Testis (tissue), 3 donors: ENCODE measurements around the gene HOXA10. TPM values are rescaled to one million over a fixed set of nuclear protein-coding genes. Genes with fewer than 3 reads are reported as not detected.
A peak's percentile ranks its signal among the peaks of the same experiment; 100 is the strongest.

Experiments
- DNase-seq: peaks from one replicate; pipeline ENCODE4 v3.0.0-alpha.2; 2019
- H3K27ac ChIP-seq, 2 donors: fragments of 200-600 bp; sonication (generic); one replicate each; pipeline ENCODE4 v1.5.1; 2019
- H3K27me3 ChIP-seq: fragments of 200-600 bp; sonication (generic); one replicate; pipeline ENCODE4 v1.5.1; 2019
- H3K36me3 ChIP-seq: fragments of 200-600 bp; sonication (generic); one replicate; pipeline ENCODE4 v1.5.1; 2017; ENCODE audit warnings: low read depth; ENCODE audit errors: missing control alignments
- H3K4me1 ChIP-seq: fragments of 200-600 bp; sonication (generic); one replicate; pipeline ENCODE4 v1.5.1; 2019
- H3K4me3 ChIP-seq, 2 donors: fragments of 200-600 bp; sonication (generic); one replicate each; pipeline ENCODE4 v1.5.1; 2017 to 2019
- H3K9me3 ChIP-seq: fragments of 200-600 bp; sonication (generic); one replicate; pipeline ENCODE4 v1.5.1; 2017
- POLR2A ChIP-seq: fragments of 450-650 bp; IDR thresholded peaks from one replicate; pipeline ENCODE4 v1.6.1; 2017; ENCODE audit warnings: antibody characterized with exemption, mild to moderate bottlenecking, moderate library complexity
- WGBS, 2 donors: methylation state at CpG; one replicate each; pipeline ENCODE4 v1.1.5; 2018; 5-methylcytosine and 5-hydroxymethylcytosine counted together
- intact Hi-C: fragments of 100-400 bp; cut with DNase I; formaldehyde crosslinking; loops from one replicate; pipeline ENCODE4 v1.15.1; 2023; ENCODE audit warnings: low total_unique reads
- polyA plus RNA-seq: library from polyadenylated mRNA; stranded (reverse); fragments of 350-450 nt; fragmentation: Illumina TruSeq; extraction: RNeasy Lipid Tissue Mini Kit (QIAGEN cat#74804); gene quantifications from one replicate; pipeline ENCODE4 v1.2.3, GENCODE V29; 2014; ENCODE audit warnings: low read depth, low replicate concordance; ENCODE audit not compliant: insufficient read depth
- total RNA-seq, 2 donors: library from RNA; depleted of rRNA; stranded (reverse); fragments of >200 nt; gene quantifications; one replicate each; pipeline ENCODE4 v1.2.3, GENCODE V29; 2016
- TF ChIP-seq, protein P1 (sequence below), 3 experiments: fragments of 450-650 bp in 2 of 3; fragments of 200-600 bp in 1 of 3; sonication (generic) in 1 of 3; IDR thresholded peaks; one replicate each; pipeline ENCODE4 v1.5.1; 2016 to 2019; ENCODE audit warnings: antibody characterized with exemption in 3 of 3, mild to moderate bottlenecking in 2 of 3, moderate library complexity in 1 of 3

The HOXA10 gene
- total and polyA plus RNA-seq, 3 donors from 2014 or later, result 0.31 to 1.8 (median 1.6) TPM

DNA sequence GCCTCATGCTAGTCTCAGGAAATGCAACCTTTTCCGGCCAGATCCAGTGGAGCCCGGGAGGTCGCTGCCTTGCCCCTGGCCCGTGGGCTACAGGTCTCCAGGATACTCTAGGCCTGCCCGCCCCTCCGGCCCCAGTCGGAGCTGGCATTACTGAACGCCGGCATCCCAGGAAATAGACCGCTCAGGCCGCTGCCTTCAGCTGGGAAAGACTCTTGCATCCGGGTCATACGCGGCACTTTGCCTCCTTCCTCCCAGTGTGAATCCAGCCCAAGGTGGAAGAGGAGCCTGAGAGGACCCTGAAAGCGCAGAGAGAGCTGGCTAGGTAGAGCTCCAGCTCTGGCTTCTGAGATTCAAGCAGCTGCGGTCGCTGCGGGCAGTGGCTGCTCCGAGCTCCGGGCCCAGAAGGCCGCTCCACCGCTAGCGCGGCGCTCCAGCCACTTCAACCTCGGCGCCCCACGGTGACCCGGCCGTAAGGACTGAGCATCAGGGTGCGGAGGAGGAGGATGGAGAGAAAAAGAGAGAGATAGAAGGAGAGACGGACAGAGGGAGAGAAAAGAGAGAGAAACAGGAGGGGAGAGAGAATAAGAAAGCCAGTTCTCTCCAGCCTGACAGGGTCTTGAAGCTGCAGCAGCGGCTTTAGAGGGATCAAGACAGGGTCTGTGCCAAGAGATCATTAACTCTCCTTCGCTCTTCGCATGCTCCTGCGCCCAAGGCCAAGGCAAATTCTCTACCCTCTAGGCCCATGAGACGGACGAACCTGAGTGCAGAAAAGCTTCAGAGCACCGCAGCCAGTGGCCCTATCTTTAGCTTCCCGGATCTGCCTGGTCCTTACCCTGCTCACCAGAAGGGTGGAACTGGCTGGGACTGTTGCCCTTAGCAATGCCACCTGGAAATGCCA, 1.8 kb upstream of the HOXA10 start:
- Histone ChIP-seq H3K4me3 (no peak overlapping the region), H3K4me1 (peaks cover 12% of the 10 kb centered on the region), H3K27ac (no peak overlapping the region), H3K27me3 (no peaks in the 10 kb centered on the region), H3K36me3 (no peaks in the 10 kb centered on the region), H3K9me3 (no peaks in the 10 kb centered on the region)
- WGBS, 2 donors, result 33 to 45% methylated on average over 25 to 40 of the region's 40 CpGs
- TF ChIP-seq, protein P1, sequence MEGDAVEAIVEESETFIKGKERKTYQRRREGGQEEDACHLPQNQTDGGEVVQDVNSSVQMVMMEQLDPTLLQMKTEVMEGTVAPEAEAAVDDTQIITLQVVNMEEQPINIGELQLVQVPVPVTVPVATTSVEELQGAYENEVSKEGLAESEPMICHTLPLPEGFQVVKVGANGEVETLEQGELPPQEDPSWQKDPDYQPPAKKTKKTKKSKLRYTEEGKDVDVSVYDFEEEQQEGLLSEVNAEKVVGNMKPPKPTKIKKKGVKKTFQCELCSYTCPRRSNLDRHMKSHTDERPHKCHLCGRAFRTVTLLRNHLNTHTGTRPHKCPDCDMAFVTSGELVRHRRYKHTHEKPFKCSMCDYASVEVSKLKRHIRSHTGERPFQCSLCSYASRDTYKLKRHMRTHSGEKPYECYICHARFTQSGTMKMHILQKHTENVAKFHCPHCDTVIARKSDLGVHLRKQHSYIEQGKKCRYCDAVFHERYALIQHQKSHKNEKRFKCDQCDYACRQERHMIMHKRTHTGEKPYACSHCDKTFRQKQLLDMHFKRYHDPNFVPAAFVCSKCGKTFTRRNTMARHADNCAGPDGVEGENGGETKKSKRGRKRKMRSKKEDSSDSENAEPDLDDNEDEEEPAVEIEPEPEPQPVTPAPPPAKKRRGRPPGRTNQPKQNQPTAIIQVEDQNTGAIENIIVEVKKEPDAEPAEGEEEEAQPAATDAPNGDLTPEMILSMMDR (IDR thresholded peaks at IDR 0.05), result no peak
- TF ChIP-seq POLR2A, result no peak
- intact Hi-C loops, result no loop called here
- no peak for DNase-seq

DNA sequence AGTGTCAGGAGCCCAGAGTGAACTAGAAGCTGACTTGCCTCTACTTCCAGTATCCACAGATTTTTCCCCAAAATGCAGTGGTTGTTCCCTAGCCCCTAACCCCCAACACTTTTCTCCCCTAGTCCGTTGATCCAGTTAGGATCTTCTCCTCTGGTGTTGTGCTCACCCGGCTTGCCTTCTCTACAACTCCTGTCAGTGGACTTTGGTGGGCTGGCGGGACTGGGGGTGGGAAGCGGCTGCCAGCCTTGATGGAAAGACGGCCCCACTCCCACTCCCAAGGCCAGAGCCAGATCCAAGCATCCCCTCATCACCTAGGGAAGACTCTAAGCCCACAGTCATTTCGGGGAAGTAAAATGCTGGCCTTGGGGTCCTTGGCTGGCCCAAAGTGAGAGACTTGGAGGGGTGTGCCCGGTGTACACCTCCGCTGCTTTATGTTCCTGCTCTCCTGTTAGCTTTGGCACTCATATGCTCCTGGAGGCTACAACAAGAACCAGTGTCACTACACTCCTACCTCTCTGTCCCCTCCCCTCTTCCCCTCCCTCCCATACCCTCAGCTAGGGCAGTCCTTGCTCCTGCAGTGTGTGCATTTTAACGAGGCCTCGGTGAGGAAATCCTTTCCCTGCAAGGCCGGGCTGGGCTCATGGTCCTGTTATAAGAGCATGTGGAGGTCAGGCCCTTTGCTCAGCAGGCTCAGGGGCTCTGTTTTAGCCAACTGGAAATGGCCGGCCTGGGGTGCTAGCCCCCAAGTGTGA, 930 bp upstream of the HOXA10 start:
- intact Hi-C loops, result no loop called here
- 48 to 54% methylated on average over 11 to 12 of the region's 12 CpGs for WGBS, 2 donors
- no peaks in the 10 kb centered on the region for H3K9me3 ChIP-seq
- no peaks in the 10 kb centered on the region for H3K27me3 ChIP-seq
- no peak overlapping the region for H3K4me3 ChIP-seq
- no peak overlapping the region for H3K27ac ChIP-seq
- TF ChIP-seq, protein P1 (IDR thresholded peaks at IDR 0.05), result no peak
- no peak for TF ChIP-seq POLR2A
- peaks cover 12% of the 10 kb centered on the region for H3K4me1 ChIP-seq
- DNase-seq, result no peak
- no peaks in the 10 kb centered on the region for H3K36me3 ChIP-seq

DNA sequence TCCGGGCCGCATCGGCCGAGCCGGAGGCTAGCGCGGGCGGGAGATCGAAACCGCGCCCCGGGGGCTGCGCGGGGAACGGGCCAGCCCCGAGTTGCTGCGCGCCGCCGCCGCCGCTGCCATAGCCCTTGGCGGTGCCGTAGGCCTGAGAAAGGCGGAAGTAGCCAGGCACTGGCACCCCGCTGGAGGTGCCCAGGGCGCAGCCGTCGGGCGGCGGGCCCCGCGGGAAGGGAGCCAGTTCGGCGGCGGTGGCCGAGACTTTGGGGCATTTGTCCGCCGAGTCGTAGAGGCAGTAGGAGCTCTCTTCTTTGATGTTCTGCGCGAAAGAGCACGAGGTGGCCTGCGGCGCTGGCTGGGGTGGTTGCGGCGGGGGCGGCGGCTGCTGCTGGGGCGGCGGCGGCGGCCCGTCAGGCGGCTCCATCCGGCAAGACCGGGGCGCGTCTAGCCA, 587 bp downstream of the HOXA10 start:
- DNase-seq, result no peak
- WGBS, 2 donors, result 0 to 1% methylated on average over 18 to 24 of the region's 59 CpGs
- Histone ChIP-seq H3K4me1 (peaks cover 12% of the 10 kb centered on the region), H3K27ac (no peak overlapping the region), H3K9me3 (no peaks in the 10 kb centered on the region), H3K27me3 (no peaks in the 10 kb centered on the region), H3K36me3 (no peaks in the 10 kb centered on the region), H3K4me3 (peak overlapping the region; percentile 39 to 53)
- no peak for TF ChIP-seq POLR2A
- TF ChIP-seq, protein P1 (IDR thresholded peaks at IDR 0.05), result no peak
- intact Hi-C loops, result no loop called here

DNA sequence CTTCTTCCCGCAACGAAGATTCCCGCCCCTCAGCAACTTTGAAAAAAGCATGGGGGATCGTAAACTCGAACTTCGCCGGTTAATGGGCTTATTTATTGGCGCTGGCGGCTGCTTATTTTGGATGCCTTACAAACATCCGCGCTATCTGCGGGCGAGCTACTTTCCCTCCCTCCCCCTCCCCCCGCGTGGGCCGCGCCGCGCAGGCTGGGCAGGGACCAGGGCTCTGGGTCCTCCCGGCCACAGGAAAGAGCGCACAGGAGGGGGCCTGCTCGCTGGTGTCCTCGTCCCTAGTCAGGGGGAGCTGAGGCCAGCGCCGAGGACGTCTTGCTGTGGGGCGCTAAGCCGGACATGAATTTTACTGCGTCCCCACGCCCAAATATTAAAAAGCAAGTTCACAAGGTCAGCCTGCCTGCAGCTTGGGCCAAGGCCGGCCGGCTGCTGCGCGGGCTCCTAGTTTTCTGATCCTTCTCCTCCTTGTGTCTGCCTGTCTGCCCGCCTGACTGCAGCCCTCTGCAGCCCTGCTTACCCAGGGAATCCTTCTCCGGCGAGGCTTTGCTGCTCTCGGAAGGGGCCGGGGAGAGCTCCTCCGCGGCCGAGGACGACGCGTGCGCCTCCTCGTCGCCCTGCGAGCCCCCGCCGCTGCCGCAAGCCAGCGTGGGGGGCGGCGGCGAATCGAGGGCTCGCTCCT, 1.2 kb downstream of the HOXA10 start:
- TF ChIP-seq, protein P1 (IDR thresholded peaks at IDR 0.05), result no peak
- no peak for TF ChIP-seq POLR2A
- Histone ChIP-seq H3K4me1 (peaks cover 12% of the 10 kb centered on the region), H3K4me3 (peak overlapping the region; percentile 39 to 53), H3K9me3 (no peaks in the 10 kb centered on the region), H3K27ac (no peak overlapping the region), H3K27me3 (no peaks in the 10 kb centered on the region), H3K36me3 (no peaks in the 10 kb centered on the region)
- DNase-seq, result no peak
- WGBS, 2 donors, result 0 to 5% methylated on average over 8 to 52 of the region's 58 CpGs
- intact Hi-C loops, result no loop called here
